Gastrocnemius medialis (tissue), 4 donors: ENCODE data around the gene LYPD1.

ENCODE experiments used
- POLR2A ChIP-seq, 2 donors: fragments of 450-650 bp; IDR thresholded peaks; one replicate each; pipeline ENCODE4 v1.6.1; 2017; ENCODE audit warnings: antibody characterized with exemption in 2 of 2, mild to moderate bottlenecking in 2 of 2, moderate library complexity in 2 of 2
- TF ChIP-seq, protein P1 (sequence below), 5 experiments: fragments of 450-650 bp in 3 of 5; fragments of 200-600 bp in 2 of 5; sonication (generic) in 2 of 5; IDR thresholded peaks in 4 of 5; conservative IDR thresholded peaks in 1 of 5; 1 replicate in 4 of 5; 2 replicates in 1 of 5; pipeline ENCODE4 v1.5.1; 2016 to 2019; ENCODE audit warnings: antibody characterized with exemption in 5 of 5, mild to moderate bottlenecking in 3 of 5, moderate library complexity in 3 of 5

DNA sequence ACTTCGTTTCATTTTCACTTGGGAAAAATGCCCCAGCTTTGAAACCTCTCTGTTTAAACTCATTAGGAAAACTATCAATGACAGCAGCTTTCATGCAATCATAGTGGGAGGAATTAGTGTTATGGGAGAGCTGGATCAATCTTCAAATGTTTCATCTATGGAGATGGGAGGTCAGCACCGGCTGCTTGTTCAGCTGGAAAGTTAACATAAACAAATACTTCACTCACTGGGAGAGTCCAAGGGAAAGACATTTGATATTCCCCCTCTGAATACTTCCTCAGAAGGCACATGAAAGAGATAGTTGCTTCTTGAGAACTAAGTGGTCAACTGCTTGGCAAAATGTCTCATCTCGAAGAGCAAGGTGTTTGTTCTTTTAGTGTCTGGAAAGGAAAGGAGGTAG lies 7.3 kb downstream of the LYPD1 start:
- TF ChIP-seq, protein P1, sequence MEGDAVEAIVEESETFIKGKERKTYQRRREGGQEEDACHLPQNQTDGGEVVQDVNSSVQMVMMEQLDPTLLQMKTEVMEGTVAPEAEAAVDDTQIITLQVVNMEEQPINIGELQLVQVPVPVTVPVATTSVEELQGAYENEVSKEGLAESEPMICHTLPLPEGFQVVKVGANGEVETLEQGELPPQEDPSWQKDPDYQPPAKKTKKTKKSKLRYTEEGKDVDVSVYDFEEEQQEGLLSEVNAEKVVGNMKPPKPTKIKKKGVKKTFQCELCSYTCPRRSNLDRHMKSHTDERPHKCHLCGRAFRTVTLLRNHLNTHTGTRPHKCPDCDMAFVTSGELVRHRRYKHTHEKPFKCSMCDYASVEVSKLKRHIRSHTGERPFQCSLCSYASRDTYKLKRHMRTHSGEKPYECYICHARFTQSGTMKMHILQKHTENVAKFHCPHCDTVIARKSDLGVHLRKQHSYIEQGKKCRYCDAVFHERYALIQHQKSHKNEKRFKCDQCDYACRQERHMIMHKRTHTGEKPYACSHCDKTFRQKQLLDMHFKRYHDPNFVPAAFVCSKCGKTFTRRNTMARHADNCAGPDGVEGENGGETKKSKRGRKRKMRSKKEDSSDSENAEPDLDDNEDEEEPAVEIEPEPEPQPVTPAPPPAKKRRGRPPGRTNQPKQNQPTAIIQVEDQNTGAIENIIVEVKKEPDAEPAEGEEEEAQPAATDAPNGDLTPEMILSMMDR (IDR thresholded peaks at IDR 0.05 in 4 of 5, conservative IDR thresholded peaks at IDR 0.05 in 1 of 5) = no peak
- TF ChIP-seq POLR2A (IDR thresholded peaks at IDR 0.05) = no peak
